HepG2 (cell line): Measurements from ENCODE around the gene HOXC4. TPM values are rescaled to one million over a fixed set of nuclear protein-coding genes. Genes with fewer than 3 reads are reported as not detected.

ENCODE experiments used
- ATAC-seq: fragments of 200-7000 bp; cut with Tn5 transposase; 3 replicates; pipeline ENCODE4 v1.9.1; 2020; ENCODE audit warnings: mild to moderate bottlenecking, moderate library complexity
- BruUV-seq: library from RNA; stranded (reverse); fragments of 400-500 nt; replicated peaks from 2 replicates; lab custom pipeline; 2021; lab: Mats Ljungman, UMichigan
- CTCF ChIA-PET: fragments of 300-600 bp; formaldehyde crosslinking; extraction: SDS; loops from one replicate; lab custom pipeline; 2021; ENCODE audit warnings: low total read pairs, inconsistent platforms, low intra/inter-chr PET ratio; lab: Yijun Ruan, JAX
- POLR2A ChIA-PET: fragments of 350-600 bp; sonication (Branson Sonifier 250); formaldehyde crosslinking; loops from one replicate; lab custom pipeline; 2020; ENCODE audit warnings: antibody characterized with exemption, inconsistent platforms; lab: Yijun Ruan, JAX
- DNase-seq: peaks from one replicate; pipeline ENCODE4 v3.0.0-alpha.2; 2015; ENCODE audit warnings: low spot score
- FAIRE-seq: peaks from 3 replicates; lab custom pipeline; 2011; peaks lifted over from hg19 to GRCh38; lab: Jason Lieb, UNC
- H2AFZ ChIP-seq: one replicate; pipeline ENCODE4 v1.6.1; 2011; ENCODE audit warnings: low read length, inconsistent platforms
- H3K27ac ChIP-seq: fragments of 300-600 bp; 3 replicates; pipeline ENCODE4 v1.8.0; 2011; ENCODE audit warnings: mixed run types, mild to moderate bottlenecking, mixed read lengths, low read length, inconsistent platforms; ENCODE audit not compliant: insufficient read depth; ENCODE audit errors: extremely low read length
- H3K27me3 ChIP-seq, 2 experiments: fragments of 200-600 bp in 1 of 2; 2 replicates in 1 of 2; 3 replicates in 1 of 2; pipeline versions ENCODE4 v1.6.0 to v1.8.0; 2011; ENCODE audit warnings: low read length in 2 of 2, mild to moderate bottlenecking in 2 of 2, moderate library complexity in 2 of 2, inconsistent platforms in 1 of 2; ENCODE audit not compliant: insufficient read depth in 2 of 2, control insufficient read depth in 1 of 2
- H3K36me3 ChIP-seq, 2 experiments: fragments of 200-600 bp in 1 of 2; replicated peaks in 1 of 2; 2 replicates in 1 of 2; 3 replicates in 1 of 2; pipeline versions ENCODE4 v1.5.1 to v1.8.0; 2011; ENCODE audit warnings: low read length in 2 of 2, inconsistent platforms in 1 of 2; ENCODE audit not compliant: insufficient read depth in 2 of 2, control insufficient read depth in 1 of 2
- H3K4me1 ChIP-seq: 2 replicates; pipeline ENCODE4 v1.5.1; 2012; ENCODE audit warnings: low read length, inconsistent platforms; ENCODE audit not compliant: insufficient read depth
- H3K4me2 ChIP-seq: 2 replicates; pipeline ENCODE4 v1.6.0; 2011; ENCODE audit warnings: low read depth, low read length, inconsistent platforms
- H3K4me3 ChIP-seq, 3 experiments: fragments of 200-600 bp in 1 of 3; sonication (generic), shearing (Covaris generic) in 1 of 3; replicated peaks in 1 of 3; 2 replicates each; pipeline ENCODE4 v1.5.1; 2011 to 2016; ENCODE audit warnings: low read length in 3 of 3, inconsistent platforms in 2 of 3, low read depth in 2 of 3, mild to moderate bottlenecking in 2 of 3, control low read depth in 1 of 3, mixed read lengths in 1 of 3; ENCODE audit not compliant: insufficient read depth in 1 of 3
- H3K79me2 ChIP-seq: one replicate; pipeline ENCODE4 v1.6.1; 2011; ENCODE audit warnings: low read length, inconsistent platforms; ENCODE audit not compliant: insufficient read depth
- H3K9ac ChIP-seq: 2 replicates; pipeline ENCODE4 v1.6.0; 2011; ENCODE audit warnings: mild to moderate bottlenecking, low read depth, low read length, inconsistent platforms; ENCODE audit not compliant: insufficient read depth
- H3K9me3 ChIP-seq: 2 replicates; pipeline ENCODE4 v1.5.1; 2012; ENCODE audit warnings: mild to moderate bottlenecking, low read length
- H4K20me1 ChIP-seq: 2 replicates; pipeline ENCODE4 v1.6.0; 2011; ENCODE audit warnings: inconsistent platforms, mild to moderate bottlenecking, low read length, moderate library complexity; ENCODE audit not compliant: insufficient read depth
- GATAD2A ChIP-seq: IDR thresholded peaks from 2 replicates; pipeline ENCODE4 v1.6.1; 2016
- HDAC6 ChIP-seq: fragments of 200-600 bp; sonication (generic); IDR thresholded peaks from 2 replicates; pipeline ENCODE4 v1.7.0; 2017; ENCODE audit warnings: mild to moderate bottlenecking, antibody characterized with exemption, low read length, low read depth
- MIER2 ChIP-seq: IDR thresholded peaks from 2 replicates; pipeline ENCODE4 v1.6.1; 2016; ENCODE audit warnings: missing biosample characterization, missing genetic modification reagents
- NFATC3 ChIP-seq: sonication (generic); formaldehyde crosslinking; IDR thresholded peaks from 2 replicates; pipeline ENCODE4 v1.5.1; 2020; ENCODE audit warnings: mild to moderate bottlenecking, missing genetic modification reagents
- NR2F2 ChIP-seq: IDR thresholded peaks from 2 replicates; pipeline ENCODE4 v1.6.1; 2012; ENCODE audit warnings: low read depth, inconsistent platforms, borderline replicate concordance
- NR2F6 ChIP-seq, 2 experiments: IDR thresholded peaks; 2 replicates each; pipeline ENCODE4 v1.6.1; 2016; ENCODE audit warnings: antibody characterized with exemption in 1 of 2, mild to moderate bottlenecking in 1 of 2
- RBM22 ChIP-seq: fragments of 200-400 bp; formaldehyde crosslinking; optimal IDR thresholded peaks from 2 replicates; pipeline ENCODE3; 2017; ENCODE audit warnings: mild to moderate bottlenecking, low read length, moderate library complexity
- SNAI1 ChIP-seq: sonication (generic); formaldehyde crosslinking; IDR thresholded peaks from 2 replicates; pipeline ENCODE4 v1.5.0; 2020; ENCODE audit warnings: mild to moderate bottlenecking, missing genetic modification reagents, borderline replicate concordance
- U2AF2 ChIP-seq: fragments of 200-400 bp; formaldehyde crosslinking; IDR thresholded peaks from 2 replicates; pipeline ENCODE4 v1.6.1; 2017; ENCODE audit warnings: low read depth, mild to moderate bottlenecking, low read length
- ZNF335 ChIP-seq: sonication (generic); formaldehyde crosslinking; IDR thresholded peaks from 2 replicates; pipeline ENCODE4 v1.4.0; 2020; ENCODE audit warnings: missing genetic modification reagents
- ZNF383 ChIP-seq: sonication (generic); formaldehyde crosslinking; IDR thresholded peaks from 2 replicates; pipeline ENCODE4 v1.4.0; 2020; ENCODE audit warnings: missing genetic modification reagents, mild to moderate bottlenecking, borderline replicate concordance
- ZSCAN29 ChIP-seq: sonication (generic); formaldehyde crosslinking; conservative IDR thresholded peaks from 2 replicates; pipeline ENCODE4 v1.4.0; 2020; ENCODE audit warnings: mild to moderate bottlenecking, missing genetic modification reagents
- WGBS: methylation state at CpG from one replicate; pipeline ENCODE4 v1.1.6; 2017; ENCODE audit warnings: low lambda C conversion rate; 5-methylcytosine and 5-hydroxymethylcytosine counted together
- in situ Hi-C: cut with HindIII; loops from 2 replicates; pipeline ENCODE4 v1.10.0; 2017; ENCODE audit warnings: low pct_unique_long_range_greater_than_20kb; ENCODE audit not compliant: extremely low pct_ligation_motif_present
- intact Hi-C: fragments of 100-400 bp; cut with micrococcal nuclease; formaldehyde crosslinking; loops from one replicate; pipeline ENCODE4 v1.10.0; 2022; ENCODE audit not compliant: unreplicated experiment
- polyA plus RNA-seq, 8 experiments: library from polyadenylated mRNA; depleted of rRNA in 3 of 8; stranded (reverse) in 7 of 8; unstranded in 1 of 8; fragments of >200 nt; fragmentation: Illumina TruSeq in 4 of 8; extraction: Trizol in 4 of 8; gene quantifications; 2 replicates each; pipeline versions ENCODE4 v1.2.1 to v1.2.3, GENCODE V29; 2011 to 2016; ENCODE audit warnings: low read depth in 4 of 8, missing spikeins in 1 of 8, mixed read lengths in 1 of 8; ENCODE audit not compliant: insufficient read depth in 1 of 8
- total RNA-seq, 5 experiments: library from RNA; depleted of rRNA; stranded (reverse); fragments of >200 nt; fragmentation: Illumina TruSeq; extraction: Trizol; gene quantifications; 2 replicates each; pipeline ENCODE4 v1.2.3, GENCODE V29; 2016; ENCODE audit warnings: low read depth in 1 of 5
- TF ChIP-seq, protein P1 (sequence below): sonication (generic); formaldehyde crosslinking; IDR thresholded peaks from 2 replicates; pipeline ENCODE4 v1.8.0; 2022; ENCODE audit warnings: missing genetic modification reagents, low read depth, mild to moderate bottlenecking, borderline replicate concordance
- TF ChIP-seq, protein P2 (sequence below): IDR thresholded peaks from 2 replicates; pipeline ENCODE4 v1.6.1; 2016; ENCODE audit warnings: mild to moderate bottlenecking, missing biosample characterization, missing genetic modification reagents

HOXC4 gene
- total and polyA plus RNA-seq, 2 of the 13 experiments (the other 11 are each of a cell fraction or from before 2014, with no cell fraction given) = not detected

DNA sequence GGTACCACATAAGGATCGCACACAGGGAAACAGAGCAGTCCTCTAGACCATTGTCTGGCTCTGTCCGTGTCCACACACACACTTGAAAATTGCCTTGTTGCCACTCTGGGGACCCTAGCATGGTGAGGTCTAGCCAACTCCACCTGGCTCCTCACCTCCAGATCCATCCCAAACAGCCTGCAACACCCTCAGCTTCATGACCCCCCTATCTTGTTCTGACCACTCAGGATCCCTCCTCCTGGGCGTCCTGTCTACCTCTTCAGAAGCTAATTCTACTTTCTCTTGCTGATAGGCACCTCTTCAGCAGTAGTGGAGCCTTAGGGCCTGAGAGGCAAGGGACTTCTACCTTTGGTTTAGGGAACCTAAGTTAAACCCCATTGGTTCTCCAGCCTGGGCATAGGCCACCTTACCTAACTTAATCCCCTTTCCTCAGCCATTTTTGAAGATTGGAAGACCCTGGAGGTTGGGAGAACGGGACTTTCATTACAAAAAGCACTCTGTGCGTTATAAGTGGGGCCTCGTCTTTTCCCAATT is 21.5 kb upstream of the HOXC4 start:
- FAIRE-seq (no peak), DNase-seq (no peak), ATAC-seq (no peak)
- H3K4me3 ChIP-seq = no peak overlapping the region
- no peaks in the 10 kb centered on the region for H3K9me3 ChIP-seq
- no peaks in the 10 kb centered on the region for H3K36me3 ChIP-seq
- H3K79me2 ChIP-seq = no peaks in the 10 kb centered on the region
- H3K9ac ChIP-seq = no peak overlapping the region
- BruUV-seq = no TSS peak
- no peak overlapping the region for H3K4me2 ChIP-seq
- TF ChIP-seq GATAD2A (no peak), RBM22 (no peak), HDAC6 (no peak), ZNF335 (CRISPR knock-in tag) (no peak), ZNF383 (no peak), U2AF2 (no peak), ZSCAN29 (CRISPR knock-in tag) (no peak), NR2F2 (no peak), MIER2 (no peak), NR2F6 (IDR thresholded peaks at IDR 0.05) (no peak), NR2F6 (CRISPR knock-in tag; IDR thresholded peaks at IDR 0.05) (no peak), NFATC3 (CRISPR knock-in tag) (no peak), SNAI1 (no peak)
- TF ChIP-seq, protein P1, sequence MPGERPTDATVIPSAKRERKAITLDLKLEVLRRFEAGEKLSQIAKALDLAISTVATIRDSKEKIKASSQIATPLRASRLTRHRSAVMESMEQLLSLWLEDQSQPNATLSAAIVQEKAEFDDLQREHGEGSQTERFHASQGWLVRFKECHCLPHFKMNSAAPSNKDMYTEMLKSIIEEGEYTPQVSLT = no peak
- TF ChIP-seq, protein P2, sequence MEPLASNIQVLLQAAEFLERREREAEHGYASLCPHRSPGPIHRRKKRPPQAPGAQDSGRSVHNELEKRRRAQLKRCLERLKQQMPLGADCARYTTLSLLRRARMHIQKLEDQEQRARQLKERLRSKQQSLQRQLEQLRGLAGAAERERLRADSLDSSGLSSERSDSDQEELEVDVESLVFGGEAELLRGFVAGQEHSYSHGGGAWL (CRISPR knock-in tag) = no peak
- H3K27me3 ChIP-seq = peaks cover 7 to 73% of the 10 kb centered on the region in 2 experiments; a peak in 4 of 5 replicates
- H2AFZ ChIP-seq = no peak overlapping the region
- intact Hi-C loops = loop anchor here (1.0 to 5.0 kb wide), 2 partner anchors 105 to 159 kb away; no protein-coding TSS in a partner anchor
- ChIA-PET POLR2A (no interaction called here), CTCF (interaction anchor here (0.7 to 3.7 kb wide), 8 partner anchors 26 to 185 kb away, joined by 3 to 33 read pairs (median 4); partner anchors contain the start of gene SMUG1)
- WGBS = 30% methylated on average over 6 of the region's 6 CpGs
- no peaks in the 10 kb centered on the region for H4K20me1 ChIP-seq
- in situ Hi-C loops = loop anchor here (5.0 kb wide), 2 partner anchors 100 to 160 kb away; no protein-coding TSS in a partner anchor
- H3K27ac ChIP-seq = no peak overlapping the region
- H3K4me1 ChIP-seq = peaks cover 7% of the 10 kb centered on the region; the same call in 1 of the 2 replicates
